HG02798 (cell line): ENCODE data around the gene MAP1LC3A.

Source experiments
- ATAC-seq: cut with Tn5 transposase; IDR thresholded peaks from one replicate; pipeline ENCODE4 v1.9.1; 2021; ENCODE audit warnings: mild to moderate bottlenecking; ENCODE audit not compliant: unreplicated experiment, poor library complexity

MAP1LC3A gene

GRCh38 chr20:34528921-34529297 is 29.6 kb upstream of the MAP1LC3A start:
- ATAC-seq, result no peak

GRCh38 chr20:34529742-34530141 is 28.8 kb upstream of the MAP1LC3A start:
- ATAC-seq, result no peak

GRCh38 chr20:34530342-34530741 is 28.2 kb upstream of the MAP1LC3A start:
- no peak for ATAC-seq

- ATAC-seq, result no peak
These were observed 26.8 kb upstream of the MAP1LC3A start for GRCh38 chr20:34531608-34532265.

GRCh38 chr20:34532320-34532719 is 26.2 kb upstream of the MAP1LC3A start:
- ATAC-seq, result no peak

- no peak for ATAC-seq
These were observed 25.8 kb upstream of the MAP1LC3A start for GRCh38 chr20:34532756-34533155.

- ATAC-seq, result no peak
These were observed 23.9 kb upstream of the MAP1LC3A start for GRCh38 chr20:34534391-34535165.

GRCh38 chr20:34535301-34535840 is 23.1 kb upstream of the MAP1LC3A start:
- ATAC-seq, result no peak

GRCh38 chr20:34535857-34536256 is 22.7 kb upstream of the MAP1LC3A start:
- ATAC-seq, result no peak

- ATAC-seq, result no peak
These were observed 21.6 kb upstream of the MAP1LC3A start for GRCh38 chr20:34536798-34537394.

GRCh38 chr20:34537651-34538050 is 20.9 kb upstream of the MAP1LC3A start:
- ATAC-seq, result no peak

GRCh38 chr20:34538671-34539123 is 19.8 kb upstream of the MAP1LC3A start:
- no peak for ATAC-seq

GRCh38 chr20:34539756-34540155 is 18.8 kb upstream of the MAP1LC3A start:
- no peak for ATAC-seq

GRCh38 chr20:34540596-34541263 is 17.8 kb upstream of the MAP1LC3A start:
- ATAC-seq, result no peak

GRCh38 chr20:34541264-34541901 is 17.1 kb upstream of the MAP1LC3A start:
- ATAC-seq, result no peak

GRCh38 chr20:34541917-34542316 is 16.6 kb upstream of the MAP1LC3A start:
- no peak for ATAC-seq

- no peak for ATAC-seq
These were observed 16.1 kb upstream of the MAP1LC3A start for GRCh38 chr20:34542439-34542838.

GRCh38 chr20:34543463-34544056 is 15.0 kb upstream of the MAP1LC3A start:
- ATAC-seq, result no peak

- ATAC-seq, result no peak
These were observed 14.3 kb upstream of the MAP1LC3A start for GRCh38 chr20:34544109-34544796.
